H9 (cell line): ENCODE measurements around the gene CINP. TPM values are rescaled to one million over a fixed set of nuclear protein-coding genes. Genes with fewer than 3 reads are reported as not detected.
A peak's percentile ranks its signal among the peaks of the same experiment; 100 is the strongest.

ENCODE experiments used
- DNase-seq: peaks from one replicate; pipeline ENCODE4 v3.0.0-alpha.2; 2017
- H2AFZ ChIP-seq: one replicate; pipeline ENCODE4 v1.6.1; 2013; ENCODE audit warnings: mild to moderate bottlenecking, low read length, control low read depth, moderate library complexity
- H2AK5ac ChIP-seq: 2 replicates; pipeline ENCODE4 v1.6.1; 2013; ENCODE audit warnings: low read length, control low read depth, mixed read lengths; ENCODE audit not compliant: insufficient read length
- H2BK120ac ChIP-seq: one replicate; pipeline ENCODE4 v1.6.1; 2013; ENCODE audit warnings: low read depth, mild to moderate bottlenecking, low read length, control low read depth, inconsistent platforms; ENCODE audit not compliant: poor library complexity, severe bottlenecking
- H2BK12ac ChIP-seq: 2 replicates; pipeline ENCODE4 v1.6.1; 2013; ENCODE audit warnings: low read length, control low read depth, mixed read lengths, low read depth; ENCODE audit not compliant: insufficient read length
- H2BK15ac ChIP-seq: 2 replicates; pipeline ENCODE4 v1.6.1; 2013; ENCODE audit warnings: low read depth, low read length, control low read depth
- H2BK20ac ChIP-seq: one replicate; pipeline ENCODE4 v1.6.1; 2013; ENCODE audit warnings: low read depth, mild to moderate bottlenecking, low read length, control low read depth, inconsistent platforms; ENCODE audit not compliant: poor library complexity, severe bottlenecking
- H2BK5ac ChIP-seq: 2 replicates; pipeline ENCODE4 v1.6.1; 2013; ENCODE audit warnings: low read length, control low read depth, mixed read lengths; ENCODE audit not compliant: insufficient read length
- H3K14ac ChIP-seq: 2 replicates; pipeline ENCODE4 v1.6.1; 2013; ENCODE audit warnings: low read length, control low read depth; ENCODE audit not compliant: insufficient read depth
- H3K18ac ChIP-seq: 2 replicates; pipeline ENCODE4 v1.6.1; 2013; ENCODE audit warnings: low read depth, mild to moderate bottlenecking, mixed read lengths, low read length, control low read depth; ENCODE audit not compliant: insufficient read length
- H3K23ac ChIP-seq: 2 replicates; pipeline ENCODE4 v1.6.1; 2013; ENCODE audit warnings: low read length, control low read depth, mixed read lengths, low read depth; ENCODE audit not compliant: insufficient read length
- H3K23me2 ChIP-seq: 2 replicates; pipeline ENCODE4 v1.6.1; 2013; ENCODE audit warnings: low read depth, mild to moderate bottlenecking, mixed read lengths, low read length, control low read depth; ENCODE audit not compliant: insufficient read length, poor library complexity, severe bottlenecking
- H3K27ac ChIP-seq: 2 replicates; pipeline ENCODE4 v1.5.1; 2013; ENCODE audit warnings: low read length, control low read depth, mixed read lengths, low read depth; ENCODE audit not compliant: insufficient read length
- H3K27me3 ChIP-seq: 2 replicates; pipeline ENCODE4 v1.6.1; 2013; ENCODE audit warnings: low read length, control low read depth, inconsistent platforms; ENCODE audit not compliant: insufficient read depth
- H3K4ac ChIP-seq: 2 replicates; pipeline ENCODE4 v1.6.1; 2013; ENCODE audit warnings: low read depth, mild to moderate bottlenecking, control low read depth, inconsistent platforms, low read length, moderate library complexity
- H3K4me1 ChIP-seq: 2 replicates; pipeline ENCODE4 v1.6.1; 2013; ENCODE audit warnings: low read length, control low read depth, inconsistent platforms; ENCODE audit not compliant: insufficient read depth
- H3K4me2 ChIP-seq: 2 replicates; pipeline ENCODE4 v1.6.1; 2013; ENCODE audit warnings: low read length, control low read depth, mixed read lengths; ENCODE audit not compliant: insufficient read length, insufficient read depth
- H3K56ac ChIP-seq: 2 replicates; pipeline ENCODE4 v1.6.1; 2013; ENCODE audit warnings: low read depth, mild to moderate bottlenecking, mixed read lengths, low read length, control low read depth; ENCODE audit not compliant: insufficient read length
- H3K79me1 ChIP-seq: 2 replicates; pipeline ENCODE4 v1.6.1; 2013; ENCODE audit warnings: low read depth, mild to moderate bottlenecking, moderate library complexity, low read length, control low read depth, inconsistent platforms; ENCODE audit not compliant: insufficient read depth, poor library complexity, severe bottlenecking
- H3K79me2 ChIP-seq: 2 replicates; pipeline ENCODE4 v1.6.1; 2013; ENCODE audit warnings: low read length, control low read depth, inconsistent platforms; ENCODE audit not compliant: insufficient read depth
- H3K9ac ChIP-seq: 2 replicates; pipeline ENCODE4 v1.6.1; 2013; ENCODE audit warnings: low read length, control low read depth, mixed read lengths; ENCODE audit not compliant: insufficient read length; ENCODE audit errors: extremely low read depth
- H3K9me3 ChIP-seq: one replicate; pipeline ENCODE4 v1.6.1; 2013; ENCODE audit warnings: low read depth, low read length, inconsistent platforms; ENCODE audit not compliant: control insufficient read depth
- H3T11ph ChIP-seq: one replicate; pipeline ENCODE4 v1.6.1; 2013; ENCODE audit warnings: mild to moderate bottlenecking, low read length, control low read depth, inconsistent platforms
- H4K20me1 ChIP-seq: one replicate; pipeline ENCODE4 v1.6.1; 2013; ENCODE audit not compliant: control insufficient read depth, insufficient read length, insufficient read depth
- H4K5ac ChIP-seq: 2 replicates; pipeline ENCODE4 v1.6.1; 2013; ENCODE audit warnings: low read depth, mild to moderate bottlenecking, mixed read lengths, low read length, control low read depth; ENCODE audit not compliant: insufficient read length
- H4K8ac ChIP-seq: replicated peaks from 2 replicates; pipeline ENCODE4 v1.6.1; 2013; ENCODE audit warnings: low read length, control low read depth, mixed read lengths, low read depth; ENCODE audit not compliant: insufficient read length
- H4K91ac ChIP-seq: 2 replicates; pipeline ENCODE4 v1.6.1; 2013; ENCODE audit warnings: low read depth, mild to moderate bottlenecking, moderate library complexity, mixed read lengths, low read length, control low read depth; ENCODE audit not compliant: insufficient read length
- H3K27ac Mint-ChIP-seq, 3 experiments: 2 replicates in 2 of 3; 3 replicates in 1 of 3; pipeline ENCODE4 v1.8.0; 2020 to 2021; ENCODE audit warnings: mixed read lengths in 3 of 3, mild to moderate bottlenecking in 1 of 3, moderate library complexity in 1 of 3
- H3K27me3 Mint-ChIP-seq: 2 replicates; pipeline ENCODE4 v1.8.0; 2021; ENCODE audit warnings: low read depth, mild to moderate bottlenecking, moderate library complexity, mixed read lengths
- H3K36me3 Mint-ChIP-seq, 3 experiments: 2 replicates in 2 of 3; 3 replicates in 1 of 3; pipeline ENCODE4 v1.8.0; 2020 to 2021; ENCODE audit warnings: low read depth in 3 of 3, mixed read lengths in 3 of 3; ENCODE audit not compliant: insufficient read depth in 1 of 3
- H3K4me1 Mint-ChIP-seq, 2 experiments: 2 replicates each; pipeline ENCODE4 v1.8.0; 2020; ENCODE audit warnings: mixed read lengths in 2 of 2
- H3K4me3 Mint-ChIP-seq, 2 experiments: 2 replicates in 1 of 2; 3 replicates in 1 of 2; pipeline ENCODE4 v1.8.0; 2020 to 2021; ENCODE audit warnings: mild to moderate bottlenecking in 2 of 2, mixed read lengths in 2 of 2, moderate library complexity in 1 of 2
- H3K9me3 Mint-ChIP-seq, 2 experiments: 2 replicates in 1 of 2; 3 replicates in 1 of 2; pipeline ENCODE4 v1.8.0; 2020; ENCODE audit warnings: mild to moderate bottlenecking in 2 of 2, mixed read lengths in 2 of 2, moderate library complexity in 1 of 2
- CTCF ChIP-seq: fragments of 200-600 bp; sonication (generic); conservative IDR thresholded peaks from 3 replicates; pipeline ENCODE4 v1.8.0; 2021; ENCODE audit warnings: antibody characterized with exemption, mild to moderate bottlenecking
- WGBS: extraction: QIAGEN DNeasy Blood & Tissue Kit; methylation state at CpG from one replicate; pipeline ENCODE4 v1.1.7; 2013; ENCODE audit warnings: missing lambda C conversion rate, low lambda C conversion rate, mixed read lengths; ENCODE audit not compliant: insufficient read length; ENCODE audit errors: extremely low coverage; 5-methylcytosine and 5-hydroxymethylcytosine counted together
- total RNA-seq: library from RNA; stranded (reverse); gene quantifications from 2 replicates; pipeline ENCODE4 v1.2.1, GENCODE V29; 2021

CINP gene
- total RNA-seq, 1 experiment from 2014 or later = 39.5 TPM

GRCh38 chr14:102360388-102360787, 2.3 kb downstream of the CINP start:
- H3K4me3 Mint-ChIP-seq = no peak overlapping the region
- peaks cover 6 to 10% of the 10 kb centered on the region in 2 experiments for H3K4me1 Mint-ChIP-seq
- H3T11ph ChIP-seq = no peak overlapping the region
- no peak overlapping the region for H4K8ac ChIP-seq
- no CpG with 5 or more reads among the region's 3 CpGs for WGBS
- no peak overlapping the region for H3K4me2 ChIP-seq
- no peak overlapping the region for H3K18ac ChIP-seq
- H4K20me1 ChIP-seq = no peaks in the 10 kb centered on the region
- H3K9ac ChIP-seq = no peak overlapping the region
- H3K36me3 Mint-ChIP-seq = peaks cover 2 to 29% (median 12%) of the 10 kb centered on the region in 3 experiments; a peak in 5 of 7 replicates
- no peak overlapping the region for H4K5ac ChIP-seq
- peaks cover 12% of the 10 kb centered on the region for H3K23me2 ChIP-seq
- no peak overlapping the region for H3K14ac ChIP-seq
- no peak overlapping the region for H2AFZ ChIP-seq
- no peak overlapping the region for H2AK5ac ChIP-seq
- no peak for TF ChIP-seq CTCF
- no peak for DNase-seq
- no peaks in the 10 kb centered on the region; the same call in 1 of the 2 replicates for H3K79me2 ChIP-seq
- peaks cover 3% of the 10 kb centered on the region for H3K79me1 ChIP-seq
- H3K27ac Mint-ChIP-seq = no peak overlapping the region; a peak in 1 of 7 replicates
- no peak overlapping the region for H2BK5ac ChIP-seq
- peaks cover 5% of the 10 kb centered on the region; the same call in 1 of the 2 replicates for H3K4me1 ChIP-seq
- H3K4ac ChIP-seq = no peak overlapping the region
- no peak overlapping the region for H2BK15ac ChIP-seq
- no peaks in the 10 kb centered on the region for H3K9me3 ChIP-seq
- H3K23ac ChIP-seq = no peak overlapping the region
- no peak overlapping the region for H3K27ac ChIP-seq
- no peak overlapping the region for H2BK20ac ChIP-seq
- no peaks in the 10 kb centered on the region for H3K9me3 Mint-ChIP-seq
- no peak overlapping the region for H2BK120ac ChIP-seq
- H4K91ac ChIP-seq = peak overlapping the region; percentile 59
- no peaks in the 10 kb centered on the region for H3K27me3 Mint-ChIP-seq
- H2BK12ac ChIP-seq = no peak overlapping the region
- H3K56ac ChIP-seq = no peak overlapping the region
- H3K27me3 ChIP-seq = no peaks in the 10 kb centered on the region
